Measurements from ENCODE around the gene YIF1B. TPM values are rescaled to one million over a fixed set of nuclear protein-coding genes. Genes with fewer than 3 reads are reported as not detected.

The YIF1B gene
- total and polyA plus RNA-seq, 2 experiments from 2014 or later = 82.8 to 106 TPM

DNA sequence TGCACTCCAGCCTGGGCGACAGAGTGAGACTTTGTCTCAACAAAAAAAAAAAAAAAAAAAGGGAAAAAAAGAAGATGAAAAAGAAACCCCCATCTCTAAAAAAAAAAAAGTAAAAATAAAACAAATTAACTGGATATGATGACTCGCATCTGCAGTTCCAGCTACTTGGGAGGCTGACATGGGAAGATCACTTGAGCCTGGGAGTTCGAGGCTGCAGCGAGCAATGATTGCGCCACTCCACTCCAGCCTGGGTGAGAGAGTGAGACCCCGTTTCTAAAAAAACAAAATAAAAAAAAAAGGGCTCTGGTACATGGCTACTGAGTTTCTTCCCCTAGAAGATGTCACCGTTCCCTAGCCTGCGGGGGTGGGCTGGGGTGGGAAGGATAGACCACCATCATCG is 17.5 kb upstream of the YIF1B start (continued):
- TF ChIP-seq, protein P1, sequence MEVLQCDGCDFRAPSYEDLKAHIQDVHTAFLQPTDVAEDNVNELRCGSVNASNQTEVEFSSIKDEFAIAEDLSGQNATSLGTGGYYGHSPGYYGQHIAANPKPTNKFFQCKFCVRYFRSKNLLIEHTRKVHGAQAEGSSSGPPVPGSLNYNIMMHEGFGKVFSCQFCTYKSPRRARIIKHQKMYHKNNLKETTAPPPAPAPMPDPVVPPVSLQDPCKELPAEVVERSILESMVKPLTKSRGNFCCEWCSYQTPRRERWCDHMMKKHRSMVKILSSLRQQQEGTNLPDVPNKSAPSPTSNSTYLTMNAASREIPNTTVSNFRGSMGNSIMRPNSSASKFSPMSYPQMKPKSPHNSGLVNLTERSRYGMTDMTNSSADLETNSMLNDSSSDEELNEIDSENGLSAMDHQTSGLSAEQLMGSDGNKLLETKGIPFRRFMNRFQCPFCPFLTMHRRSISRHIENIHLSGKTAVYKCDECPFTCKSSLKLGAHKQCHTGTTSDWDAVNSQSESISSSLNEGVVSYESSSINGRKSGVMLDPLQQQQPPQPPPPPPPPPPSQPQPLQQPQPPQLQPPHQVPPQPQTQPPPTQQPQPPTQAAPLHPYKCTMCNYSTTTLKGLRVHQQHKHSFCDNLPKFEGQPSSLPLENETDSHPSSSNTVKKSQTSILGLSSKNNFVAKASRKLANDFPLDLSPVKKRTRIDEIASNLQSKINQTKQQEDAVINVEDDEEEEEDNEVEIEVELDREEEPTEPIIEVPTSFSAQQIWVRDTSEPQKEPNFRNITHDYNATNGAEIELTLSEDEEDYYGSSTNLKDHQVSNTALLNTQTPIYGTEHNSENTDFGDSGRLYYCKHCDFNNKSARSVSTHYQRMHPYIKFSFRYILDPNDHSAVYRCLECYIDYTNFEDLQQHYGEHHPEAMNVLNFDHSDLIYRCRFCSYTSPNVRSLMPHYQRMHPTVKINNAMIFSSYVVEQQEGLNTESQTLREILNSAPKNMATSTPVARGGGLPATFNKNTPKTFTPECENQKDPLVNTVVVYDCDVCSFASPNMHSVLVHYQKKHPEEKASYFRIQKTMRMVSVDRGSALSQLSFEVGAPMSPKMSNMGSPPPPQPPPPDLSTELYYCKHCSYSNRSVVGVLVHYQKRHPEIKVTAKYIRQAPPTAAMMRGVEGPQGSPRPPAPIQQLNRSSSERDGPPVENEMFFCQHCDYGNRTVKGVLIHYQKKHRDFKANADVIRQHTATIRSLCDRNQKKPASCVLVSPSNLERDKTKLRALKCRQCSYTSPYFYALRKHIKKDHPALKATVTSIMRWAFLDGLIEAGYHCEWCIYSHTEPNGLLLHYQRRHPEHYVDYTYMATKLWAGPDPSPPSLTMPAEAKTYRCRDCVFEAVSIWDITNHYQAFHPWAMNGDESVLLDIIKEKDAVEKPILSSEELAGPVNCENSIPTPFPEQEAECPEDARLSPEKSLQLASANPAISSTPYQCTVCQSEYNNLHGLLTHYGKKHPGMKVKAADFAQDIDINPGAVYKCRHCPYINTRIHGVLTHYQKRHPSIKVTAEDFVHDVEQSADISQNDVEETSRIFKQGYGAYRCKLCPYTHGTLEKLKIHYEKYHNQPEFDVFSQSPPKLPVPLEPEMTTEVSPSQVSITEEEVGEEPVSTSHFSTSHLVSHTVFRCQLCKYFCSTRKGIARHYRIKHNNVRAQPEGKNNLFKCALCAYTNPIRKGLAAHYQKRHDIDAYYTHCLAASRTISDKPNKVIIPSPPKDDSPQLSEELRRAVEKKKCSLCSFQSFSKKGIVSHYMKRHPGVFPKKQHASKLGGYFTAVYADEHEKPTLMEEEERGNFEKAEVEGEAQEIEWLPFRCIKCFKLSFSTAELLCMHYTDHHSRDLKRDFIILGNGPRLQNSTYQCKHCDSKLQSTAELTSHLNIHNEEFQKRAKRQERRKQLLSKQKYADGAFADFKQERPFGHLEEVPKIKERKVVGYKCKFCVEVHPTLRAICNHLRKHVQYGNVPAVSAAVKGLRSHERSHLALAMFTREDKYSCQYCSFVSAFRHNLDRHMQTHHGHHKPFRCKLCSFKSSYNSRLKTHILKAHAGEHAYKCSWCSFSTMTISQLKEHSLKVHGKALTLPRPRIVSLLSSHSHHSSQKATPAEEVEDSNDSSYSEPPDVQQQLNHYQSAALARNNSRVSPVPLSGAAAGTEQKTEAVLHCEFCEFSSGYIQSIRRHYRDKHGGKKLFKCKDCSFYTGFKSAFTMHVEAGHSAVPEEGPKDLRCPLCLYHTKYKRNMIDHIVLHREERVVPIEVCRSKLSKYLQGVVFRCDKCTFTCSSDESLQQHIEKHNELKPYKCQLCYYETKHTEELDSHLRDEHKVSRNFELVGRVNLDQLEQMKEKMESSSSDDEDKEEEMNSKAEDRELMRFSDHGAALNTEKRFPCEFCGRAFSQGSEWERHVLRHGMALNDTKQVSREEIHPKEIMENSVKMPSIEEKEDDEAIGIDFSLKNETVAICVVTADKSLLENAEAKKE (CRISPR knock-in tag; IDR thresholded peaks at IDR 0.05) = no peak
- TF ChIP-seq, protein P2, sequence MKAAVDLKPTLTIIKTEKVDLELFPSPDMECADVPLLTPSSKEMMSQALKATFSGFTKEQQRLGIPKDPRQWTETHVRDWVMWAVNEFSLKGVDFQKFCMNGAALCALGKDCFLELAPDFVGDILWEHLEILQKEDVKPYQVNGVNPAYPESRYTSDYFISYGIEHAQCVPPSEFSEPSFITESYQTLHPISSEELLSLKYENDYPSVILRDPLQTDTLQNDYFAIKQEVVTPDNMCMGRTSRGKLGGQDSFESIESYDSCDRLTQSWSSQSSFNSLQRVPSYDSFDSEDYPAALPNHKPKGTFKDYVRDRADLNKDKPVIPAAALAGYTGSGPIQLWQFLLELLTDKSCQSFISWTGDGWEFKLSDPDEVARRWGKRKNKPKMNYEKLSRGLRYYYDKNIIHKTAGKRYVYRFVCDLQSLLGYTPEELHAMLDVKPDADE (IDR thresholded peaks at IDR 0.05) = no peak
- no peak for TF ChIP-seq JUNB (IDR thresholded peaks at IDR 0.05; ENCODE audit: unreplicated experiment)
- TF ChIP-seq ZNF331 (CRISPR knock-in tag; IDR thresholded peaks at IDR 0.05; ENCODE audit: low read depth) = no peak
- no peak for TF ChIP-seq CREB1 (CRISPR knock-in tag; IDR thresholded peaks at IDR 0.05; ENCODE audit: low read depth)
- TF ChIP-seq, protein P3, sequence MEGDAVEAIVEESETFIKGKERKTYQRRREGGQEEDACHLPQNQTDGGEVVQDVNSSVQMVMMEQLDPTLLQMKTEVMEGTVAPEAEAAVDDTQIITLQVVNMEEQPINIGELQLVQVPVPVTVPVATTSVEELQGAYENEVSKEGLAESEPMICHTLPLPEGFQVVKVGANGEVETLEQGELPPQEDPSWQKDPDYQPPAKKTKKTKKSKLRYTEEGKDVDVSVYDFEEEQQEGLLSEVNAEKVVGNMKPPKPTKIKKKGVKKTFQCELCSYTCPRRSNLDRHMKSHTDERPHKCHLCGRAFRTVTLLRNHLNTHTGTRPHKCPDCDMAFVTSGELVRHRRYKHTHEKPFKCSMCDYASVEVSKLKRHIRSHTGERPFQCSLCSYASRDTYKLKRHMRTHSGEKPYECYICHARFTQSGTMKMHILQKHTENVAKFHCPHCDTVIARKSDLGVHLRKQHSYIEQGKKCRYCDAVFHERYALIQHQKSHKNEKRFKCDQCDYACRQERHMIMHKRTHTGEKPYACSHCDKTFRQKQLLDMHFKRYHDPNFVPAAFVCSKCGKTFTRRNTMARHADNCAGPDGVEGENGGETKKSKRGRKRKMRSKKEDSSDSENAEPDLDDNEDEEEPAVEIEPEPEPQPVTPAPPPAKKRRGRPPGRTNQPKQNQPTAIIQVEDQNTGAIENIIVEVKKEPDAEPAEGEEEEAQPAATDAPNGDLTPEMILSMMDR (conservative IDR thresholded peaks at IDR 0.05; ENCODE audit: low read depth in 2 of 2) = no peak
- TF ChIP-seq NANOG (IDR thresholded peaks at IDR 0.05; ENCODE audit: borderline replicate concordance) = no peak
- no peak for TF ChIP-seq POLR2AphosphoS5 (IDR thresholded peaks at IDR 0.05; ENCODE audit: low read depth)
- no peak for TF ChIP-seq ZNF114 (CRISPR knock-in tag; IDR thresholded peaks at IDR 0.05)
- no peak for TF ChIP-seq STAT1 (IDR thresholded peaks at IDR 0.05; ENCODE audit: unreplicated experiment)
- TF ChIP-seq EZH2phosphoT487 (IDR thresholded peaks at IDR 0.05; ENCODE audit: unreplicated experiment) = no peak
- no peak for TF ChIP-seq EZH2 (IDR thresholded peaks at IDR 0.05; ENCODE audit: low read depth, unreplicated experiment)
